Lower leg skin (tissue), 3 donors: ENCODE data around the gene EGR1.

Experiments used
- POLR2A ChIP-seq, 2 donors: fragments of 450-650 bp; IDR thresholded peaks; one replicate each; pipeline ENCODE4 v1.6.1; 2016 to 2017; ENCODE audit warnings: antibody characterized with exemption in 2 of 2, mild to moderate bottlenecking in 1 of 2, moderate library complexity in 1 of 2
- TF ChIP-seq, protein P1 (sequence below), 3 donors: fragments of 450-650 bp; IDR thresholded peaks; one replicate each; pipeline ENCODE4 v1.5.1; 2016; ENCODE audit warnings: antibody characterized with exemption in 3 of 3, mild to moderate bottlenecking in 3 of 3, moderate library complexity in 2 of 3

DNA sequence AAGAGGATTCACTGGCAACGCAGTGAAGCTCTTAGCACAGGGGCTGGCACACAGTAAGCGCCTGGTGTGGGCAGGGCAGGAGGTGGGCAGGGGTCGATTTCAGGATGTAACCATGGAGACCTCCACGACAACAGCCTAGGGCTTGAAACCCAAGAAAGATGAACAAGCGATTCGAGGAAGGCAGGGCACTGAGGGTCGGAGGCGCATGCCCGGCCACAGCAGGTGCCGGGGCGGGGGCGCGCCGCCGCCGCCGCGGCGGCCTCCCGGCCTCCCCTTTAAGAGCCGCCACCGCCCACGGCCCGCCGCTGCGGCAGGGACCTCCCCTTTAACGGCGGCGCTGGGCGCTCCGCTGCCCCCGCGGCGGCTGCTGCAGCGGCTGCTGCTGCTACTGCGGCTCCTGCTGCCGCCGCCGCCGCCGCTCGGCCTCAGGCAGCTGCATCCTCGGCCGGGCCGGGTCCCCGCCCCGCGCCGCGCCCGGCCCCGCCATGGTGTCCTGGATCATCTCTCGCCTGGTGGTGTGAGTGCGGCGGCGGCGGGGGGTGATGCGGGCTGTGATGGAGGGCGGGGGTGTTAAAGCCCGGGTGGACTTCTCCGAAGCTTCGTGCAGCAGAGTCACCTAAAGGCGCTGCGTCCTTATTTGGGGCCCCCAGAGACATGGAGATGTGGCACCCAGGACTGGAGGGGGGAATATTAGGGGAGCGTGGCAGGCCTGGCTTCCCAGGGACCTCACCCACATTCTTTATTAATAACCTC, 26.4 kb upstream of the EGR1 start, which contains the start of gene REEP2:
- TF ChIP-seq POLR2A (IDR thresholded peaks at IDR 0.05) = no peak
- TF ChIP-seq, protein P1, sequence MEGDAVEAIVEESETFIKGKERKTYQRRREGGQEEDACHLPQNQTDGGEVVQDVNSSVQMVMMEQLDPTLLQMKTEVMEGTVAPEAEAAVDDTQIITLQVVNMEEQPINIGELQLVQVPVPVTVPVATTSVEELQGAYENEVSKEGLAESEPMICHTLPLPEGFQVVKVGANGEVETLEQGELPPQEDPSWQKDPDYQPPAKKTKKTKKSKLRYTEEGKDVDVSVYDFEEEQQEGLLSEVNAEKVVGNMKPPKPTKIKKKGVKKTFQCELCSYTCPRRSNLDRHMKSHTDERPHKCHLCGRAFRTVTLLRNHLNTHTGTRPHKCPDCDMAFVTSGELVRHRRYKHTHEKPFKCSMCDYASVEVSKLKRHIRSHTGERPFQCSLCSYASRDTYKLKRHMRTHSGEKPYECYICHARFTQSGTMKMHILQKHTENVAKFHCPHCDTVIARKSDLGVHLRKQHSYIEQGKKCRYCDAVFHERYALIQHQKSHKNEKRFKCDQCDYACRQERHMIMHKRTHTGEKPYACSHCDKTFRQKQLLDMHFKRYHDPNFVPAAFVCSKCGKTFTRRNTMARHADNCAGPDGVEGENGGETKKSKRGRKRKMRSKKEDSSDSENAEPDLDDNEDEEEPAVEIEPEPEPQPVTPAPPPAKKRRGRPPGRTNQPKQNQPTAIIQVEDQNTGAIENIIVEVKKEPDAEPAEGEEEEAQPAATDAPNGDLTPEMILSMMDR (IDR thresholded peaks at IDR 0.05) = no peak
